Adipocyte (in vitro differentiated cells): ENCODE measurements around the gene PTGES.
A peak's percentile ranks its signal among the peaks of the same experiment; 100 is the strongest.

Experiments
- DNase-seq: peaks from one replicate; pipeline ENCODE4 v3.0.0-alpha.2; 2015; ENCODE audit warnings: low read depth
- H3K27me3 ChIP-seq: replicated peaks from 2 replicates; pipeline ENCODE4 v1.7.0; 2013; ENCODE audit warnings: mild to moderate bottlenecking, low read length, moderate library complexity; ENCODE audit not compliant: control insufficient read depth, insufficient read depth
- H3K36me3 ChIP-seq: 2 replicates; pipeline ENCODE4 v1.7.0; 2013; ENCODE audit warnings: low read length, mild to moderate bottlenecking, moderate library complexity; ENCODE audit not compliant: control insufficient read depth, insufficient read depth, severe bottlenecking
- H3K4me1 ChIP-seq: 2 replicates; pipeline ENCODE4 v1.7.0; 2013; ENCODE audit warnings: mild to moderate bottlenecking, low read length, moderate library complexity; ENCODE audit not compliant: control insufficient read depth, insufficient read depth
- H3K4me3 ChIP-seq: 2 replicates; pipeline ENCODE4 v1.7.0; 2013; ENCODE audit warnings: mild to moderate bottlenecking, low read length, moderate library complexity
- H3K9ac ChIP-seq: 2 replicates; pipeline ENCODE4 v1.7.0; 2013; ENCODE audit warnings: mild to moderate bottlenecking, low read length, moderate library complexity
- H3K9me3 ChIP-seq: 2 replicates; pipeline ENCODE4 v1.7.0; 2013; ENCODE audit warnings: mild to moderate bottlenecking, low read length, moderate library complexity; ENCODE audit not compliant: control insufficient read depth

The PTGES gene

DNA sequence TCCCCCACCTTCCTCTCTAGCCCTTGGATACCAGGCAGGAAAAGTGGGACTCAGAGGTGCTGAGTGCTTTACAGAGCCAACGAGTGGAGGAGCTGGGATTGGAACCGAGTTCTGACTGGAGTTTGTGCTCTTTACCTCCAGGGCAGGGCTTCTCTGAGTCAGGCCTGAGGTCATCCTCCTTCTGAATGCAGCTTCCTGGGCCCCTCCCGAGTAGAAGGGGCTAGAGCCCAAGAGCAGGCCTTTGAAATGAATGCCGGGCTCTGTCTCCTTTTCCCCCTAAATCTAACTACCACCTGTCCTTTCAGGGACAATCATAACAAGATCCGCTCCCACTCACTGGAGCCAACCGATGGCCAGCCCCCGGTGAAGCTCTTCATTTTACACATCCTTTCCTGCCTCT lies 12.7 kb downstream of the PTGES start:
- Histone ChIP-seq H3K9ac (peak overlapping the region; percentile 34), H3K4me1 (peaks cover 24% of the 10 kb centered on the region), H3K27me3 (no peaks in the 10 kb centered on the region), H3K36me3 (peaks cover 25% of the 10 kb centered on the region), H3K9me3 (no peaks in the 10 kb centered on the region), H3K4me3 (no peak overlapping the region)
- DNase-seq = no peak

DNA sequence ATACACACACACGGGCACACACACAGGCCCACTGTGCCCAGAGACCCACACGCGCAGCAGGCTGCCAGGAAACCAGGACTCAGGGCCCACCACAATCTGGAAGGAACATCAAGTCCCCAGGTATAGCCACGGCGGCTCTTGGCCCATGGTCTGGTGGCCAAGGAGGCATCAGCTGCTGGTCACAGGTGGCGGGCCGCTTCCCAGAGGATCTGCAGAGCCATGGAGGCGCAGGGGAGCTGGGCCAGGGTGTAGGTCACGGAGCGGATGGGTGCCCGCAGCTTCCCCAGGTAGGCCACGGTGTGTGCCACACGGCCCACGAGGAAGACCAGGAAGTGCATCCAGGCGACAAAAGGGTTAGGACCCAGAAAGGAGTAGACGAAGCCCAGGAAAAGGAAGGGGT lies 13.4 kb downstream of the PTGES start:
- H3K9me3 ChIP-seq = no peaks in the 10 kb centered on the region
- peaks cover 24% of the 10 kb centered on the region for H3K4me1 ChIP-seq
- no peaks in the 10 kb centered on the region for H3K27me3 ChIP-seq
- H3K36me3 ChIP-seq = peaks cover 21% of the 10 kb centered on the region
- H3K4me3 ChIP-seq = no peak overlapping the region
- no peak for DNase-seq
- H3K9ac ChIP-seq = no peak overlapping the region

DNA sequence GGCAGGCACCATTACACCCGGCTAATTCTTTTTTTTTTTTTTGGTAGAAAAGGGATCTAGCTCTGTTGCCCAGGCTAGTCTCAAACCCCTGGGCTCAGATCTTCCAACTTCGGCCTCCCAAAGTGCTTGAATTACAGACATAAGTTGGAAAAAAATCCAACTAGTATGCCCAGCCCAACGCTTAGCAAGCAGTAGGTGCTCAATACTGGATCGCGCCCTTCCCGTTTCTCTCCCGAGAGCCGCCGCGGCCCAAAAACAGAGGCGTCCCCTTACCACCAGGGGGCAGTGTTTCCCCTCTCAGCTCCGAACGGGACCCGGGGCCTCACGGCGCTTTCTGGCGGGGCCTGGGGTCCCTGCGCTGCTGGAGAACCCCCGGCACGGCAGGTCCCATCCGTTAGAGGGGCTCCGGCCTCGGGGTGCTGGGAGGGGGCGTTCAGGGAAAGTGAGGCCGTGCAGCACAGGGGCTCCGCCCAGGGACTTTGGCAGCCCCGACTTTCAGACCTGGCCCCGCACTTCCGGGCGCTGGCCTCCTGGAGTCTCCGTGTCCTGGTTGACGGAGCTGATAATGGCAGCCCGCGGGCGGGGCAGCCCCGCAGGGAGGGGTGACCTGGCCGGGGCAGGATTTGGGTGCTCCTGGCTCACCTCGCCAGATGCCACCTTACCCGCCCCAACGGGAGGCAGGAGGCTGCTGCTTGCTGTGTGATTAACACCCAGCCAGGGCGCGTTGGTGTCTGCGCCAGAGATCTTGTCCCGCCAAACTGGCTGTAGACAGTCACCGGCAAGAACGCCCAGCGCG lies 15.2 kb downstream of the PTGES start:
- Histone ChIP-seq H3K9me3 (no peaks in the 10 kb centered on the region), H3K4me1 (peaks cover 9% of the 10 kb centered on the region), H3K9ac (peak overlapping the region; percentile 81), H3K36me3 (peaks cover 21% of the 10 kb centered on the region), H3K27me3 (no peaks in the 10 kb centered on the region), H3K4me3 (peak overlapping the region; percentile 75)
- peak; percentile 95 for DNase-seq

DNA sequence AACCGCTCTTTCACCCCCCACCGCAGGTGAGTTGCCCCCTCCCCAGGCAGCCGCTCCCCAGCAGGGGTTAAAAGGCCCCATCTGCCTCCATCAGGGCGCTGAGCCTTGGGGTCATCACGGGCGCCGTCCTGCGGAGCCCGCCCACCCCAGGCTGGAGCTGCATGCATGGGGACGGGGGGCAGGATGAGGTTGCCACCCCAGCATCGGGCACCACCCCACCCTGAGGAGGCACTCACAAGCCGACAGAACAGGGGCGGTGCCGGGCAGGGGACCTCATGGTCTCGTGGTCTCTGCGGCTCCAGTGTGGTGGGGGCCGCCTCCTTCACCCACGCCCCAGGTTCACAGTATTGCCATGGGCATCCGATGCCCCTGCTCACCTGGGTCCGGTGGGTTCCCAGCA lies 16.5 kb downstream of the PTGES start:
- H3K9ac ChIP-seq = no peak overlapping the region

DNA sequence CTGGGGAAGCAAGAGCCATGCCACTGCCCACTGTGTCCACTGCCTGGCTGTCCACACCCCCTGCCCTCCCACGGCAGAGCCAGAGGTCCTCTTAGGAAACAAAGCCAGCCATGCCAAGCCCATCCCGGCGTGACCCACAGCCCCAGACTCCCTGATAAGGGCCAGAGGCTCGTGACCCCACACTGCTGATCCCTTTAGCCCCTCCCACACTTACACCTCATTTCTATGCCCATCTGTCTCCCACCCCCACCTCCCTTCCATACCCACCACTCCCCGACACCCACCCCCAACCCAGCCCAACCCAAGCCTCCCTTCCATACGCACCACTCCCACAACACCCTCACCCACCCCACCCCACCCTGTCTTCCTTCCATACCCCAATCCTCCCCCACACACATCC lies 17.3 kb downstream of the PTGES start:
- H3K27me3 ChIP-seq = no peaks in the 10 kb centered on the region
- H3K9me3 ChIP-seq = no peaks in the 10 kb centered on the region
- H3K9ac ChIP-seq = no peak overlapping the region
- H3K36me3 ChIP-seq = peaks cover 17% of the 10 kb centered on the region
- H3K4me3 ChIP-seq = no peak overlapping the region
- no peak for DNase-seq
- H3K4me1 ChIP-seq = peaks cover 6% of the 10 kb centered on the region

More for the DNA sequence above, 16.5 kb downstream of the PTGES start:
- DNase-seq = no peak
- Histone ChIP-seq H3K4me1 (peaks cover 6% of the 10 kb centered on the region), H3K27me3 (no peaks in the 10 kb centered on the region), H3K9me3 (no peaks in the 10 kb centered on the region), H3K36me3 (peaks cover 20% of the 10 kb centered on the region), H3K4me3 (no peak overlapping the region)

DNA sequence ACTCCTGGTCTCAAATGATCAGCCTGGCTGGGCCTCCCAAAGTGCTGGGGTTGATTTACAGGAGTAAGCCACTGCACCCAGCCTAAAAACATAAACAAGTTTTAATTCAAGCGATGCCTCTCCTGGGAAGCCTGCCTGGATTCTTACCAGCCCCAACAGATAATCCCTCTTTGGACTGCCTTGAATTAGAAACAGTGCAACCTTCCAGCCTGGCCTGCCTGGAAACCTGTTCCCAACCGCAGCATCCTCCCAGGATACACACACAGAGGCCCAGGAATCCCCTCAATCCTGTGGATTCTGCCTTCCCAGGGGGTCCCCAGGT lies 19.2 kb downstream of the PTGES start:
- Histone ChIP-seq H3K27me3 (no peaks in the 10 kb centered on the region), H3K4me1 (peaks cover 6% of the 10 kb centered on the region), H3K4me3 (no peak overlapping the region), H3K9ac (no peak overlapping the region), H3K9me3 (no peaks in the 10 kb centered on the region), H3K36me3 (no peaks in the 10 kb centered on the region)
- no peak for DNase-seq

DNA sequence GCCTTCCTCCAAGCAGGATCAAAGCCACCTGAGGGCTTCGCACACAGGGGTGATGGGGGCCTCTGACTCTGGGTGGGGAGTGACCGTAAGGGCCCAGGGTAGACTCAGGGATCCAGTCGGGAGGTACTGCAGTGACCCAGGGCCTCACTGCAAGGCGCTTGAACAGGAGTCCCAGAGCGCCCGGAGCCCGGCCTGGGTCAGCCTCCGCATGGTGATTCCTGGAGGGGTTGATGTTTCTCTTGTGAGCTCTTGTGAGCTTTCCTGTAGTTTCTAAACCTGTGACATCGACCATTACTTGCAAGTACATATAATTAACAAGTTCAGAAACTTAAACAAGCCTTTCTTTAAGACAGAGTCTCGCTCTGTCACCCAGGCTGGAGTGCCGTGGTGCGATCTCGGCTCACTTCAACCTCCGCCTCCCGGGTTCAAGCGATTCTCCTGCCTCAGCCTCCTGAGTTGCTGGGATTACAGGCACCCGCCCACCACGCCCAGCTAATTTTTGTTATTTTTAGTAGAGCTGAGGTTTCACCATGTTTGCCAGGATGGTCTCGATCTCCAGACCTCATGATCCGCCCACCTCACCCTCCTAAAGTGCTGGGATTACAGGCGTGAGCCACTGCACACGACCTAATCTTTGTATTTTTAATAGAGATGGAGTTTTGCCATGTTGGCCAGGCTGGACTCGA lies 19.8 kb downstream of the PTGES start:
- no peaks in the 10 kb centered on the region for H3K36me3 ChIP-seq
- H3K9me3 ChIP-seq = no peaks in the 10 kb centered on the region
- H3K4me3 ChIP-seq = no peak overlapping the region
- no peak overlapping the region for H3K9ac ChIP-seq
- no peaks in the 10 kb centered on the region for H3K27me3 ChIP-seq
- DNase-seq = no peak
- H3K4me1 ChIP-seq = peaks cover 4% of the 10 kb centered on the region

DNA sequence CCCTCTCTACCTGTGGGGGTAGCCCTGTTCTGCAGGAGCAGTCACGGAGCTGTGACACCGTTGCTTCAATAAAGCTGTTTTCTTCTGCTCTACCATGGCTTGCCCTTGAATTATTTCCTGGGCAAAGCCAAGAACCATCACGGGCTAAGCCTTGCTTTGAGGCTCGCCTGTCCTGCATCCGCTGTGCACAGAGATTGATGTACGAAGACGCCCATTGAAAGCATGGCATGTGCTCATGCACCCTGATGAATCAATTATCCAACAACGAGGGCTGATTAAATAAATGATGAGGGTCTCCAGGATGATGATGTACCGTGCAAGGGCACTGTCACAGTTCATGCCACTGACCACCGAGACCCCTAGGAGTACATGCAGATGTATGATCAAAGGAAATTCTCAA lies 20.7 kb downstream of the PTGES start:
- Histone ChIP-seq H3K27me3 (no peaks in the 10 kb centered on the region), H3K9me3 (no peaks in the 10 kb centered on the region), H3K36me3 (no peaks in the 10 kb centered on the region), H3K9ac (no peak overlapping the region), H3K4me1 (peaks cover 3% of the 10 kb centered on the region), H3K4me3 (no peak overlapping the region)
- no peak for DNase-seq

DNA sequence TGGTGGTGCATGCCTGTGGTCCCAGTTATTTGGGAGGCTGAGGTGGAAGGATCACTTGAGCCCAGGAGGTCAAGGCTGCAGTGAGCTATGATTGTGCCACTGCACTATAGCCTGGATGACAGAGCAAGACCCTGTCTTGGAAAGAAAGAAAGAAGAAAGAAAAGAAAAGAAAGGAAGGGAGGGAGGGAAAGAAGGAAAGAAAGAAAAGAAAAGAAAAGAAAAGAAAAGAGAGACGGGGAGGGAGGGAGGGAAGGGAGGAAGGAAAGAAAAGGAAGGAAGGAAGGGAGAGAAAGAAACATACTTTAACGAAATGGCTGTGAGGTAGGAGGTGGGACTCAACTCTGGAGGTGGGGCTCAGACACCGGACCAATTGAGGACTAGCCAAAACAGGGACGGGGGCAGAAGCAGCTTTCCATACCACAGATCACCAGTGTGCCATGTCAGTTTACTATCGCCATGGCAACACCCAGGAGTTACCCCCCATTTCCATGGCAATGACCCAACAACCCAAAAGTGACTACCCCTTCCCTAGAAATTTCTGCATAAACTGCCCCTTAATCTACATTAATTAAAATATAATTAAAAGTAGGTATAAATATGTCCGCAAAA lies 21.3 kb downstream of the PTGES start:
- no peaks in the 10 kb centered on the region for H3K27me3 ChIP-seq
- no peak for DNase-seq
- peaks cover 7% of the 10 kb centered on the region for H3K4me1 ChIP-seq
- no peaks in the 10 kb centered on the region for H3K9me3 ChIP-seq
- no peaks in the 10 kb centered on the region for H3K36me3 ChIP-seq
- no peak overlapping the region for H3K9ac ChIP-seq
- no peak overlapping the region for H3K4me3 ChIP-seq

DNA sequence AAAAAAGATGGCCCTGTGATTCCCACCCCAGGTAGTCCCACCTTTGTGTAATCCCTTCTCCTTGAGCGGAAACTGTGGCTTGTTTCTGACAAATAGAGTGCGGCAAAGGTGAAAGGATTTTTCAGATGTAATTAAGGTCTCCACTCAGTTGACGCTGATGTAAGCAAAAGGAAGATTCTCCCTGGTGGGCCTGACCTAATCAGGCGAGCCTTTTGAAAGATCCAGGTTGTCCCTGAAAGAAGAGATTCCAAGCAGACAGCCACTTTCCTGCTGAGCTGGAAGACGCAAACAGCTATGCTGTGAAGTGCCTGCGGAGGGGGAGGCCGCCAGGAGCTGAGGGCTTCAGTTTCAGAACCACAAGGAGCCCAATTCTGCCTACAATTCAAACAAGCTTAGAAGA lies 24.1 kb downstream of the PTGES start:
- no peaks in the 10 kb centered on the region for H3K9me3 ChIP-seq
- no peak for DNase-seq
- no peak overlapping the region for H3K9ac ChIP-seq

DNA sequence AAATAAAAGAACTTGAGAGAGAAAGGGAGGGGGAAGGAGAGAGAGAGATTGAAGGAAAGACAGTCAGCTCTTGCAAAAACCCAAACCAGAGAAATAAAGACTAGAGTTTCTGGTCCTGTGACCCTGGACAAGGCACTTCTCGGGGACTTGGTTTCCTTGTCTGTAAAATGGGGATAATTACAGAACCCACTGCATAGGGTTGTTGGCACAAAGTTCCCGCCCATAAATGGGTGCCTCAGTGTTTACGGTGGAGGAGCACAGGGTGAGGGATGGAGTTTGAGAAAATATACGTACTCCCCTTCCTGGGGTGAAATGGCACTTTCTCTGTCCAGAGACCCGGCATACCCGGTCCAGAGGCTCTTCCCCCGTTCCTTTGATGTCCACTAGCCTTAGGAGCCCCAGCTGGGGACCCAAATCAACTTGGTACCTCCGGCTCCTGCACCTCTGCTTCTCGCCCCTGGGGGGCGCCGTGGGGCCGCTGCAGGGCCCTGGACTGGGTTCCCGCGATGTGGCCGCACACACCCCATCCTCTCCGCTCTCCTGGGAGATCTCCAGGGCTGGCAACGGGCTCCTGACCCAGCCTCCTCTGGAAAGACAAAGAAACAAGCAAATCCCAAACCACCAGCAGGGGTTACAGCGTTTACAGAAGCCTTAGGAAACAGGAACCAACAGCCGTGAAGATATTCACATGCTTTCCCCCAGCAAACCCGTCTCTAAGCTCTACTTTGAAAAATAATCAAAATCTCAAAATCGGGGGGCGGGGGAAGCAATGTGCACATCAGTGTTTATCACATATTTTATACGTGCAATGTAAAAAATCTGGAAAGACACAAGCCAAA lies 26.3 kb downstream of the PTGES start:
- Histone ChIP-seq H3K4me1 (peaks cover 27% of the 10 kb centered on the region), H3K9me3 (no peaks in the 10 kb centered on the region), H3K27me3 (no peaks in the 10 kb centered on the region), H3K36me3 (no peaks in the 10 kb centered on the region), H3K9ac (peak overlapping the region; percentile 65), H3K4me3 (peak overlapping the region; percentile 42)
- peak; percentile 87 for DNase-seq

More for the DNA sequence above, 24.1 kb downstream of the PTGES start:
- Histone ChIP-seq H3K27me3 (no peaks in the 10 kb centered on the region), H3K4me1 (peaks cover 27% of the 10 kb centered on the region), H3K4me3 (no peak overlapping the region), H3K36me3 (no peaks in the 10 kb centered on the region)
